ENCODE data around the gene CDH22. TPM values are rescaled to one million over a fixed set of nuclear protein-coding genes. Genes with fewer than 3 reads are reported as not detected.

CDH22 gene
- total and polyA plus RNA-seq, 10 of the 15 experiments (the other 5 are each of a cell fraction or from before 2014, with no cell fraction given): not detected

DNA sequence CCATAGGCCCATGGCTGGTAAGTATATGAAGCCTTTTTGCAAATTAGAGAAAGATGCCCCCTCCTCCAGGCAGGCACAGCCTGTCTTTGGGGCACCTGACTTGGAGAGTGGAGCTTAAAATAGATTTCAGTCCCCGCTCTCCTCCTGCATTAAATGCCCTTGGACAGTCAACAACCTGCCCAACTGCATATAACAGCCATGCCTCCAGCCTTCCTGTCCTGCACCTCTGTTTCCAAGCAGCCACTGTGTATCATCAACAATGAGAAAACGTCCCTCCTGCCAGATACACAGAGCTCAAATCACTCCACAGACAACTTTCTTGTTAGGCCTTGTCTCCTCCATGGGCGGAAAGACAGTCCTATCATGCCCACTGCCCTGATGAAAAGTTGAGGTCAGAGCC lies 3.4 kb downstream of the CDH22 start (continued):
- TF ChIP-seq MTA2 (IDR thresholded peaks at IDR 0.05; ENCODE audit: low read depth): no peak
- TF ChIP-seq, protein P1, sequence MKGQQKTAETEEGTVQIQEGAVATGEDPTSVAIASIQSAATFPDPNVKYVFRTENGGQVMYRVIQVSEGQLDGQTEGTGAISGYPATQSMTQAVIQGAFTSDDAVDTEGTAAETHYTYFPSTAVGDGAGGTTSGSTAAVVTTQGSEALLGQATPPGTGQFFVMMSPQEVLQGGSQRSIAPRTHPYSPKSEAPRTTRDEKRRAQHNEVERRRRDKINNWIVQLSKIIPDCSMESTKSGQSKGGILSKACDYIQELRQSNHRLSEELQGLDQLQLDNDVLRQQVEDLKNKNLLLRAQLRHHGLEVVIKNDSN (IDR thresholded peaks at IDR 0.05; ENCODE audit: borderline replicate concordance, extremely low read length, insufficient read depth, low read depth, low read length): no peak

DNA sequence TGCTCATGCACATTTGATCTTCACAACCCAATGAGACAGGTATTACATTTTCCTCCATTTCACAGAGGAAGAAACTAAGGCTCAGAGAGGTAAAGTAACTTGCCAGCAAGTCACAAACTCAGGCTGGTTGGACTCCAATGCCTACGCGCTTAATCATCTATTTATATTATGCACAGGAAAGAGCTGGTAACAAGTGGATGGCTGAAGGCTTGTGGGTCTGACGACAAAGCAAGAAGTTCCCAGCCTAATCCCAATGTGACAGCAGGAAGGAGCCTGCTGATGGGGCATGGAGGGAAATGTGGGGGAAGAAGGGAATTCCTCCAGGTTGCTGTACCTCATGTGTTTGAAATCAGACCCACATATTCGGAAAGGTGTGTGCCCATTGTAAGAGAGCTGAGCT lies 3.9 kb downstream of the CDH22 start:
- ChIA-PET CTCF (interaction anchor here (0.7 to 4.0 kb wide), 3 partner anchors 18 to 98 kb away, joined by 3 to 56 read pairs (median 3); no protein-coding TSS in a partner anchor), RAD21 (ENCODE audit: unreplicated experiment) (interaction anchor here (1.3 kb wide), 1 partner anchor 44 kb away, joined by 3 read pairs; no protein-coding TSS in a partner anchor), POLR2A (no interaction called here), SMC1A (ENCODE audit: uncharacterized antibody, unreplicated experiment) (interaction anchor here (0.5 to 3.6 kb wide), 2 partner anchors 44 to 328 kb away, joined by 3 to 14 read pairs; no protein-coding TSS in a partner anchor)
- ATAC-seq: no peak
- Histone ChIP-seq H3K36me3 (ENCODE audit: control insufficient read depth in 2 of 2, insufficient read depth in 2 of 2, low read length in 1 of 2) (no peaks in the 10 kb centered on the region), H3K27me3 (replicated peaks in 1 of 2; ENCODE audit: control insufficient read depth in 2 of 2, insufficient read depth in 2 of 2, low read length in 1 of 2) (peaks cover 5 to 18% of the 10 kb centered on the region in 2 experiments), H3K79me2 (ENCODE audit: control insufficient read depth, insufficient read depth, low read length) (no peaks in the 10 kb centered on the region), H3K9ac (ENCODE audit: control insufficient read depth, insufficient read depth, low read length) (no peak overlapping the region), H3K4me2 (ENCODE audit: control insufficient read depth, insufficient read depth) (no peak overlapping the region), H3K27ac (ENCODE audit: control insufficient read depth, insufficient read depth) (no peak overlapping the region), H3K9me3 (replicated peaks; ENCODE audit: control insufficient read depth, insufficient read depth, low read length) (no peaks in the 10 kb centered on the region), H2AFZ (ENCODE audit: control insufficient read depth, low read depth, low read length) (no peak overlapping the region), H3K4me3 (no peak overlapping the region), H4K20me1 (ENCODE audit: control insufficient read depth, insufficient read depth) (no peaks in the 10 kb centered on the region; the same call in 1 of the 2 replicates), H3K4me1 (ENCODE audit: control insufficient read depth, insufficient read depth, low read length) (no peaks in the 10 kb centered on the region)
- 61% methylated on average over 4 of the region's 4 CpGs for WGBS (ENCODE audit: insufficient coverage, insufficient replicate concordance, low lambda C conversion rate, missing lambda C conversion rate)
- no peak for FAIRE-seq
- no peak for DNase-seq (ENCODE audit: low read depth, low spot score)
- in situ Hi-C loops (cut with MboI): no loop called here
- intact Hi-C loops (cut with micrococcal nuclease; ENCODE audit: unreplicated experiment): no loop called here
- no TSS peak for BruUV-seq (replicated peaks)
- no peak for TF ChIP-seq ETV6 (conservative IDR thresholded peaks at IDR 0.05 in 1 of 2, IDR thresholded peaks at IDR 0.05 in 1 of 2; ENCODE audit: borderline replicate concordance in 1 of 2, low read depth in 1 of 2)
- no peak for TF ChIP-seq IKZF1 (conservative IDR thresholded peaks at IDR 0.05)
- TF ChIP-seq, protein P2, sequence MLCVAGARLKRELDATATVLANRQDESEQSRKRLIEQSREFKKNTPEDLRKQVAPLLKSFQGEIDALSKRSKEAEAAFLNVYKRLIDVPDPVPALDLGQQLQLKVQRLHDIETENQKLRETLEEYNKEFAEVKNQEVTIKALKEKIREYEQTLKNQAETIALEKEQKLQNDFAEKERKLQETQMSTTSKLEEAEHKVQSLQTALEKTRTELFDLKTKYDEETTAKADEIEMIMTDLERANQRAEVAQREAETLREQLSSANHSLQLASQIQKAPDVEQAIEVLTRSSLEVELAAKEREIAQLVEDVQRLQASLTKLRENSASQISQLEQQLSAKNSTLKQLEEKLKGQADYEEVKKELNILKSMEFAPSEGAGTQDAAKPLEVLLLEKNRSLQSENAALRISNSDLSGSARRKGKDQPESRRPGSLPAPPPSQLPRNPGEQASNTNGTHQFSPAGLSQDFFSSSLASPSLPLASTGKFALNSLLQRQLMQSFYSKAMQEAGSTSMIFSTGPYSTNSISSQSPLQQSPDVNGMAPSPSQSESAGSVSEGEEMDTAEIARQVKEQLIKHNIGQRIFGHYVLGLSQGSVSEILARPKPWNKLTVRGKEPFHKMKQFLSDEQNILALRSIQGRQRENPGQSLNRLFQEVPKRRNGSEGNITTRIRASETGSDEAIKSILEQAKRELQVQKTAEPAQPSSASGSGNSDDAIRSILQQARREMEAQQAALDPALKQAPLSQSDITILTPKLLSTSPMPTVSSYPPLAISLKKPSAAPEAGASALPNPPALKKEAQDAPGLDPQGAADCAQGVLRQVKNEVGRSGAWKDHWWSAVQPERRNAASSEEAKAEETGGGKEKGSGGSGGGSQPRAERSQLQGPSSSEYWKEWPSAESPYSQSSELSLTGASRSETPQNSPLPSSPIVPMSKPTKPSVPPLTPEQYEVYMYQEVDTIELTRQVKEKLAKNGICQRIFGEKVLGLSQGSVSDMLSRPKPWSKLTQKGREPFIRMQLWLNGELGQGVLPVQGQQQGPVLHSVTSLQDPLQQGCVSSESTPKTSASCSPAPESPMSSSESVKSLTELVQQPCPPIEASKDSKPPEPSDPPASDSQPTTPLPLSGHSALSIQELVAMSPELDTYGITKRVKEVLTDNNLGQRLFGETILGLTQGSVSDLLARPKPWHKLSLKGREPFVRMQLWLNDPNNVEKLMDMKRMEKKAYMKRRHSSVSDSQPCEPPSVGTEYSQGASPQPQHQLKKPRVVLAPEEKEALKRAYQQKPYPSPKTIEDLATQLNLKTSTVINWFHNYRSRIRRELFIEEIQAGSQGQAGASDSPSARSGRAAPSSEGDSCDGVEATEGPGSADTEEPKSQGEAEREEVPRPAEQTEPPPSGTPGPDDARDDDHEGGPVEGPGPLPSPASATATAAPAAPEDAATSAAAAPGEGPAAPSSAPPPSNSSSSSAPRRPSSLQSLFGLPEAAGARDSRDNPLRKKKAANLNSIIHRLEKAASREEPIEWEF (IDR thresholded peaks at IDR 0.05; ENCODE audit: insufficient replicate concordance, low read depth, low read length): no peak
- no peak for TF ChIP-seq YY1 (IDR thresholded peaks at IDR 0.05; ENCODE audit: low read depth, low read length)
- TF ChIP-seq RELA (IDR thresholded peaks at IDR 0.05; ENCODE audit: borderline replicate concordance, partially characterized antibody): no peak
- no peak for TF ChIP-seq IKZF2 (IDR thresholded peaks at IDR 0.05)
- TF ChIP-seq CREB1 (IDR thresholded peaks at IDR 0.05; ENCODE audit: low read depth): no peak
- TF ChIP-seq, protein P3, sequence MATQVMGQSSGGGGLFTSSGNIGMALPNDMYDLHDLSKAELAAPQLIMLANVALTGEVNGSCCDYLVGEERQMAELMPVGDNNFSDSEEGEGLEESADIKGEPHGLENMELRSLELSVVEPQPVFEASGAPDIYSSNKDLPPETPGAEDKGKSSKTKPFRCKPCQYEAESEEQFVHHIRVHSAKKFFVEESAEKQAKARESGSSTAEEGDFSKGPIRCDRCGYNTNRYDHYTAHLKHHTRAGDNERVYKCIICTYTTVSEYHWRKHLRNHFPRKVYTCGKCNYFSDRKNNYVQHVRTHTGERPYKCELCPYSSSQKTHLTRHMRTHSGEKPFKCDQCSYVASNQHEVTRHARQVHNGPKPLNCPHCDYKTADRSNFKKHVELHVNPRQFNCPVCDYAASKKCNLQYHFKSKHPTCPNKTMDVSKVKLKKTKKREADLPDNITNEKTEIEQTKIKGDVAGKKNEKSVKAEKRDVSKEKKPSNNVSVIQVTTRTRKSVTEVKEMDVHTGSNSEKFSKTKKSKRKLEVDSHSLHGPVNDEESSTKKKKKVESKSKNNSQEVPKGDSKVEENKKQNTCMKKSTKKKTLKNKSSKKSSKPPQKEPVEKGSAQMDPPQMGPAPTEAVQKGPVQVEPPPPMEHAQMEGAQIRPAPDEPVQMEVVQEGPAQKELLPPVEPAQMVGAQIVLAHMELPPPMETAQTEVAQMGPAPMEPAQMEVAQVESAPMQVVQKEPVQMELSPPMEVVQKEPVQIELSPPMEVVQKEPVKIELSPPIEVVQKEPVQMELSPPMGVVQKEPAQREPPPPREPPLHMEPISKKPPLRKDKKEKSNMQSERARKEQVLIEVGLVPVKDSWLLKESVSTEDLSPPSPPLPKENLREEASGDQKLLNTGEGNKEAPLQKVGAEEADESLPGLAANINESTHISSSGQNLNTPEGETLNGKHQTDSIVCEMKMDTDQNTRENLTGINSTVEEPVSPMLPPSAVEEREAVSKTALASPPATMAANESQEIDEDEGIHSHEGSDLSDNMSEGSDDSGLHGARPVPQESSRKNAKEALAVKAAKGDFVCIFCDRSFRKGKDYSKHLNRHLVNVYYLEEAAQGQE (IDR thresholded peaks at IDR 0.05; ENCODE audit: low read depth, low read length): no peak
- TF ChIP-seq SREBF2 (IDR thresholded peaks at IDR 0.05; ENCODE audit: low read length): no peak
- TF ChIP-seq, protein P1 (IDR thresholded peaks at IDR 0.05; ENCODE audit: borderline replicate concordance, extremely low read length, insufficient read depth, low read depth, low read length): no peak

Data from GM12878 (cell line).